ENCODE results near the gene COL5A1. TPM values are rescaled to one million over a fixed set of nuclear protein-coding genes. Genes with fewer than 3 reads are reported as not detected.
A peak's percentile ranks its signal among the peaks of the same experiment; 100 is the strongest.

Gene COL5A1
- total RNA-seq, 1 donor = 801 TPM

DNA sequence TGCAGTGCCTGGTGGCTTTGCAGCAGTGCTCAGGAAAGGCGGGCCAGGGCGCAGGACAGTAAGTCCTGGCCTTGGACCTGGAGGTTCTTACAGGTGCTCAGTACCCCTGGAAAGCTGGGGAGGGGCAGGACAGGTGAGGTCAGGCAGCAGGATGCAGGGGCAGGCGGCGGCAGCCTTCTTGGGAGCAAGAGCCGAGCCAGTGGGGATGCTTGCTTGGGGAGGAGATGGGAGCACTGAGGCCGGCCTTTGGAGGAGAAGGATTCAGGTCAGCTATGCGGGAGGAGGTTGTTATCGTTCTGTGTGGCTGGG lies 98.0 kb downstream of the COL5A1 start:
- no peak for DNase-seq (ENCODE audit: insufficient read length, low spot score, missing footprints)
- no peak overlapping the region for H3K4me3 ChIP-seq (ENCODE audit: insufficient read depth, low read length)
- TF ChIP-seq, protein P1, sequence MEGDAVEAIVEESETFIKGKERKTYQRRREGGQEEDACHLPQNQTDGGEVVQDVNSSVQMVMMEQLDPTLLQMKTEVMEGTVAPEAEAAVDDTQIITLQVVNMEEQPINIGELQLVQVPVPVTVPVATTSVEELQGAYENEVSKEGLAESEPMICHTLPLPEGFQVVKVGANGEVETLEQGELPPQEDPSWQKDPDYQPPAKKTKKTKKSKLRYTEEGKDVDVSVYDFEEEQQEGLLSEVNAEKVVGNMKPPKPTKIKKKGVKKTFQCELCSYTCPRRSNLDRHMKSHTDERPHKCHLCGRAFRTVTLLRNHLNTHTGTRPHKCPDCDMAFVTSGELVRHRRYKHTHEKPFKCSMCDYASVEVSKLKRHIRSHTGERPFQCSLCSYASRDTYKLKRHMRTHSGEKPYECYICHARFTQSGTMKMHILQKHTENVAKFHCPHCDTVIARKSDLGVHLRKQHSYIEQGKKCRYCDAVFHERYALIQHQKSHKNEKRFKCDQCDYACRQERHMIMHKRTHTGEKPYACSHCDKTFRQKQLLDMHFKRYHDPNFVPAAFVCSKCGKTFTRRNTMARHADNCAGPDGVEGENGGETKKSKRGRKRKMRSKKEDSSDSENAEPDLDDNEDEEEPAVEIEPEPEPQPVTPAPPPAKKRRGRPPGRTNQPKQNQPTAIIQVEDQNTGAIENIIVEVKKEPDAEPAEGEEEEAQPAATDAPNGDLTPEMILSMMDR (IDR thresholded peaks at IDR 0.05; ENCODE audit: extremely low read depth, low read depth, low read length) = no peak
- no peak overlapping the region for H2AFZ ChIP-seq (ENCODE audit: low read length)
- H3K79me2 ChIP-seq (ENCODE audit: insufficient read depth, low read length) = peaks cover 28% of the 10 kb centered on the region
- no peaks in the 10 kb centered on the region for H3K4me1 ChIP-seq (ENCODE audit: insufficient read depth, low read length)
- H3K4me2 ChIP-seq (ENCODE audit: insufficient read depth, low read length) = no peak overlapping the region
- no peak overlapping the region for H3K27ac ChIP-seq (ENCODE audit: low read depth, low read length)
- no peaks in the 10 kb centered on the region for H3K27me3 ChIP-seq (ENCODE audit: insufficient read depth, low read length)
- peaks cover 76% of the 10 kb centered on the region for H4K20me1 ChIP-seq (ENCODE audit: insufficient read depth, low read length)
- H3K36me3 ChIP-seq (ENCODE audit: insufficient read depth, low read length) = peaks cover 84% of the 10 kb centered on the region
- no peaks in the 10 kb centered on the region for H3K9me3 ChIP-seq (ENCODE audit: low read depth, low read length)

DNA sequence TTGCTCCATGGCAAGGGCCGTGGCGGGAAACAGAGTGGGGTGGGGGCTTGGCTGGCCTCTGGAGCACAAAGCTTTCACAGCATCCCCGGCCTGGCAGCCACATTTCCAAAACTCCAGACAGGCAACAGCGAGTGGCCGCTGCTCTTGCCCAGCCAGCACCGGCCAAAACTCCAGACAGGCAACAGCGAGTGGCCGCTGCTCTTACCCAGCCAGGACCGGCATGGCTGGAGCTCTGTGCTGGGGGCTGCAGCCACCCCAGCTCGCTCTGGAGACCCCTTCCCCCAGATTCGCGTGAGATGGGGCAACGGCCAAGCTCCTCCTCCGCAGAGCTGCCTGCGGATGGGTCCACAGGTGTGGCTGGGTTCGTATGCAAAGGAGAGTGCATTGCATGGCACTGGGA lies 98.5 kb downstream of the COL5A1 start:
- Histone ChIP-seq H3K27ac (ENCODE audit: low read depth, low read length) (no peak overlapping the region), H3K4me1 (ENCODE audit: insufficient read depth, low read length) (no peaks in the 10 kb centered on the region), H3K4me3 (ENCODE audit: insufficient read depth, low read length) (no peak overlapping the region), H3K36me3 (ENCODE audit: insufficient read depth, low read length) (peaks cover 88% of the 10 kb centered on the region), H3K27me3 (ENCODE audit: insufficient read depth, low read length) (no peaks in the 10 kb centered on the region), H3K79me2 (ENCODE audit: insufficient read depth, low read length) (peaks cover 27% of the 10 kb centered on the region), H3K9me3 (ENCODE audit: low read depth, low read length) (no peaks in the 10 kb centered on the region), H3K4me2 (ENCODE audit: insufficient read depth, low read length) (no peak overlapping the region), H2AFZ (ENCODE audit: low read length) (no peak overlapping the region), H4K20me1 (ENCODE audit: insufficient read depth, low read length) (peaks cover 76% of the 10 kb centered on the region)
- TF ChIP-seq, protein P1 (IDR thresholded peaks at IDR 0.05; ENCODE audit: extremely low read depth, low read depth, low read length) = no peak
- DNase-seq (ENCODE audit: insufficient read length, low spot score, missing footprints) = no peak

DNA sequence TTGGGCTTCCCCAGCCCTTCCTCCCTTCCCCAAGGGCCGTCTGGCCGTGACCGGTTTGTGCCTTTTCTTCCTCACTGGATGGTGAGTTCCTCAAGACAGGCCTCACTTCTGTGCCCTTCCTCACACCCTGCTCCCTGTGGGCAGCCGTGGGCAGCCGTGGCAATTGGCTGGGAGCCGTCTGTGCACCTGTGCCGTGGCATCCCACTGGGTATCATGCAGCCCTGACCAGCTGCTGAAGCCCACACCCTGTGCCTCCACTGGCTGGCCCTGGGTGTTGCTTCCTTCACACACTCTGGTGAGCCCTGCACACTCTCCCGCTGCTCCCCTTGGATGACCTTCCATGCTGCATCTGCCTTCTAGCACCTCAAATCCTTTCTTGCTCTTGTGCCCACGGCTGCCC lies 100.2 kb downstream of the COL5A1 start:
- H4K20me1 ChIP-seq (ENCODE audit: insufficient read depth, low read length) = peaks cover 80% of the 10 kb centered on the region
- TF ChIP-seq, protein P1 (IDR thresholded peaks at IDR 0.05; ENCODE audit: extremely low read depth, low read depth, low read length) = no peak
- peaks cover 95% of the 10 kb centered on the region for H3K36me3 ChIP-seq (ENCODE audit: insufficient read depth, low read length)

DNA sequence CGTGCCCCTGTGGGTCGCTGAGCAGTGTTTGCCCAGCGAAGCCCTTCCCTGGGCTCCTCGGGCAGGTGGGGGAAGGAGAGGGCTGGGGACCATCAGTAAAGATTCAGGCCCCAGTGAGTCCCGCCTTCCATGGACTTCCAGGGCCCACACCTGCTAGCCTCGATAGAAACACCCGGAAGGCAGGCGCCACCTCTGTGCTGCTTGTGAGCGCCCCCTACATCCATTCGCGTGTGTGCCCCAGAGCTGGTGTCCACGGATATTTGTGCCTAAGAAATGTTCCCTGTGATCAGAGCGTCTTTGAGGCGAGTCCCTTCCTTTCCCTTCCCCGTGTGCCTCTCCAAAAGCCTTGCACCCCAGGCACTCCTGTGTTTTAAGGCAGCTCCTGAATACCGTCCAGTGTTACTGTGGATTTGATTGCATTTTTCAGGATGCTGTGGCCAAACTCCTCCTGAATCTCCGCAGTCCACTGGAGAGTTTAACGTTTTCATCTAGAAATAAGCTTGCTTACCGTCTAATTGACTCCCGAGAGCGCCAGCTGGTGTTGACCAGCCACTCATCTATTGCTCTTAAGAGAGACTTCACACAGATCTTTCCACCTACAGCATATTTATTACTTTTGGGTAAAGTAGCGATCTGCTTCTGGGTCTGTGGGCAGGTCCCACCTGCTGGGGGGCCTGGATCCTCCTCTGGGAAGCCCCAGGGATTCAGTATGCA lies 101.4 kb downstream of the COL5A1 start:
- Histone ChIP-seq H3K9me3 (ENCODE audit: low read depth, low read length) (no peaks in the 10 kb centered on the region), H3K36me3 (ENCODE audit: insufficient read depth, low read length) (peaks cover 96% of the 10 kb centered on the region), H3K4me1 (ENCODE audit: insufficient read depth, low read length) (no peaks in the 10 kb centered on the region), H4K20me1 (ENCODE audit: insufficient read depth, low read length) (peaks cover 80% of the 10 kb centered on the region), H2AFZ (ENCODE audit: low read length) (no peak overlapping the region), H3K4me2 (ENCODE audit: insufficient read depth, low read length) (no peak overlapping the region), H3K27ac (ENCODE audit: low read depth, low read length) (no peak overlapping the region), H3K27me3 (ENCODE audit: insufficient read depth, low read length) (no peaks in the 10 kb centered on the region), H3K79me2 (ENCODE audit: insufficient read depth, low read length) (peaks cover 14% of the 10 kb centered on the region), H3K4me3 (ENCODE audit: insufficient read depth, low read length) (no peak overlapping the region)
- TF ChIP-seq, protein P1 (IDR thresholded peaks at IDR 0.05; ENCODE audit: extremely low read depth, low read depth, low read length) = peak; percentile 10
- no peak for DNase-seq (ENCODE audit: insufficient read length, low spot score, missing footprints)

More for the DNA sequence above, 100.2 kb downstream of the COL5A1 start:
- Histone ChIP-seq H3K4me1 (ENCODE audit: insufficient read depth, low read length) (no peaks in the 10 kb centered on the region), H3K27ac (ENCODE audit: low read depth, low read length) (no peak overlapping the region), H3K79me2 (ENCODE audit: insufficient read depth, low read length) (peaks cover 22% of the 10 kb centered on the region), H3K9me3 (ENCODE audit: low read depth, low read length) (no peaks in the 10 kb centered on the region), H3K4me3 (ENCODE audit: insufficient read depth, low read length) (no peak overlapping the region), H2AFZ (ENCODE audit: low read length) (no peak overlapping the region), H3K27me3 (ENCODE audit: insufficient read depth, low read length) (no peaks in the 10 kb centered on the region), H3K4me2 (ENCODE audit: insufficient read depth, low read length) (no peak overlapping the region)
- DNase-seq (ENCODE audit: insufficient read length, low spot score, missing footprints) = no peak

Measured in osteoblast (primary cell).